Cardiac fibroblast (primary cell): Measurements from ENCODE around the gene RBMS3.

Experiments
- DNase-seq, 2 donors: peaks; one replicate each; pipeline versions ENCODE4 v3.0.0 to v3.0.0-alpha.2; 2010; ENCODE audit warnings: low read depth in 2 of 2
- H3K4me3 ChIP-seq, 2 donors: replicated peaks in 1 of 2; 1 replicate in 1 of 2; 2 replicates in 1 of 2; pipeline ENCODE4 v1.5.1; 2011; ENCODE audit warnings: low read depth in 2 of 2, low read length in 2 of 2, mild to moderate bottlenecking in 2 of 2, moderate library complexity in 1 of 2
- CTCF ChIP-seq: IDR thresholded peaks from one replicate; pipeline ENCODE4 v1.5.1; 2011; ENCODE audit warnings: low read depth, mild to moderate bottlenecking, low read length, inconsistent platforms

RBMS3 gene

GRCh38 chr3:29611252-29611651 is 330.4 kb downstream of the RBMS3 start:
- TF ChIP-seq CTCF, result no peak
- H3K4me3 ChIP-seq, result no peak overlapping the region
- DNase-seq, result no peak

GRCh38 chr3:29612536-29612935 is 331.7 kb downstream of the RBMS3 start:
- DNase-seq, result no peak
- no peak overlapping the region for H3K4me3 ChIP-seq
- no peak for TF ChIP-seq CTCF

GRCh38 chr3:29614954-29615353 is 334.1 kb downstream of the RBMS3 start:
- no peak for TF ChIP-seq CTCF
- no peak overlapping the region for H3K4me3 ChIP-seq
- no peak for DNase-seq

- no peak overlapping the region for H3K4me3 ChIP-seq
- no peak for TF ChIP-seq CTCF
- DNase-seq, result peak; percentile 36 to 70
These were observed 337.8 kb downstream of the RBMS3 start for GRCh38 chr3:29618395-29619282.

- no peak for TF ChIP-seq CTCF
- H3K4me3 ChIP-seq, result no peak overlapping the region
- no peak for DNase-seq
These were observed 338.8 kb downstream of the RBMS3 start for GRCh38 chr3:29619676-29620075.

- DNase-seq, result no peak
- no peak for TF ChIP-seq CTCF
- H3K4me3 ChIP-seq, result no peak overlapping the region
These were observed 346.6 kb downstream of the RBMS3 start for GRCh38 chr3:29627136-29628117.
